OCI-LY1 (cell line): Measurements from ENCODE around the gene ZSWIM3.

ENCODE experiments used
- EZH2 ChIP-seq: fragments of 200-600 bp; sonication (generic), shearing (Covaris generic); IDR thresholded peaks from 2 replicates; pipeline ENCODE4 v1.8.0; 2017; ENCODE audit warnings: borderline replicate concordance, mixed run types, mild to moderate bottlenecking, antibody characterized with exemption, low read length, moderate library complexity, mixed read lengths
- TF ChIP-seq, protein P1 (sequence below): fragments of 200-600 bp; sonication (generic), shearing (Covaris generic); IDR thresholded peaks from 2 replicates; pipeline ENCODE4 v1.5.1; 2017; ENCODE audit warnings: mild to moderate bottlenecking, antibody characterized with exemption, low read length, moderate library complexity, mixed read lengths

- TF ChIP-seq, protein P1, sequence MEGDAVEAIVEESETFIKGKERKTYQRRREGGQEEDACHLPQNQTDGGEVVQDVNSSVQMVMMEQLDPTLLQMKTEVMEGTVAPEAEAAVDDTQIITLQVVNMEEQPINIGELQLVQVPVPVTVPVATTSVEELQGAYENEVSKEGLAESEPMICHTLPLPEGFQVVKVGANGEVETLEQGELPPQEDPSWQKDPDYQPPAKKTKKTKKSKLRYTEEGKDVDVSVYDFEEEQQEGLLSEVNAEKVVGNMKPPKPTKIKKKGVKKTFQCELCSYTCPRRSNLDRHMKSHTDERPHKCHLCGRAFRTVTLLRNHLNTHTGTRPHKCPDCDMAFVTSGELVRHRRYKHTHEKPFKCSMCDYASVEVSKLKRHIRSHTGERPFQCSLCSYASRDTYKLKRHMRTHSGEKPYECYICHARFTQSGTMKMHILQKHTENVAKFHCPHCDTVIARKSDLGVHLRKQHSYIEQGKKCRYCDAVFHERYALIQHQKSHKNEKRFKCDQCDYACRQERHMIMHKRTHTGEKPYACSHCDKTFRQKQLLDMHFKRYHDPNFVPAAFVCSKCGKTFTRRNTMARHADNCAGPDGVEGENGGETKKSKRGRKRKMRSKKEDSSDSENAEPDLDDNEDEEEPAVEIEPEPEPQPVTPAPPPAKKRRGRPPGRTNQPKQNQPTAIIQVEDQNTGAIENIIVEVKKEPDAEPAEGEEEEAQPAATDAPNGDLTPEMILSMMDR: no peak
- no peak for TF ChIP-seq EZH2
These were observed 5.9 kb upstream of the ZSWIM3 start for GRCh38 chr20:45851501-45851900.
